Endothelial cell of umbilical vein (primary cell): ENCODE data around the gene NRXN3. TPM values are rescaled to one million over a fixed set of nuclear protein-coding genes. Genes with fewer than 3 reads are reported as not detected.

Experiments used
- BruUV-seq: library from RNA; stranded (reverse); fragments of 400-500 nt; replicated peaks from 2 replicates; lab custom pipeline; 2021; lab: Mats Ljungman, UMichigan
- CTCF ChIA-PET: fragments of 300-600, 350-600 bp; sonication (Branson Sonifier 250); formaldehyde crosslinking; loops from one replicate; lab custom pipeline; 2021; ENCODE audit warnings: antibody characterized with exemption, inconsistent platforms; lab: Charles Lee
- POLR2A ChIA-PET: fragments of 300-600, 350-600 bp; sonication (Branson Sonifier 250); formaldehyde crosslinking; loops from one replicate; lab custom pipeline; 2021; ENCODE audit warnings: antibody characterized with exemption, inconsistent platforms; lab: Charles Lee
- DNase-seq: peaks from one replicate; pipeline ENCODE4 v3.0.0-alpha.2; 2011; ENCODE audit warnings: low read depth, low spot score
- FAIRE-seq: peaks from 2 replicates; lab custom pipeline; 2011; peaks lifted over from hg19 to GRCh38; lab: Jason Lieb, UNC
- H2AFZ ChIP-seq: 2 replicates; pipeline ENCODE4 v1.6.0; 2012; ENCODE audit warnings: low read depth, low read length, control low read depth, inconsistent platforms
- H3K27ac ChIP-seq: 2 replicates; pipeline ENCODE4 v1.5.1; 2011; ENCODE audit warnings: low read depth, mild to moderate bottlenecking, control low read depth, low read length, moderate library complexity; ENCODE audit not compliant: insufficient read depth
- H3K27me3 ChIP-seq, 2 experiments: 2 replicates each; pipeline versions ENCODE4 v1.6.0 to v1.6.1; 2011; ENCODE audit warnings: low read length in 2 of 2, mixed read lengths in 1 of 2; ENCODE audit not compliant: control insufficient read depth in 2 of 2, insufficient read depth in 2 of 2
- H3K36me3 ChIP-seq, 2 experiments: 2 replicates in 1 of 2; 3 replicates in 1 of 2; pipeline ENCODE4 v1.5.1; 2011; ENCODE audit warnings: low read length in 2 of 2, mild to moderate bottlenecking in 1 of 2, moderate library complexity in 1 of 2; ENCODE audit not compliant: control insufficient read depth in 2 of 2, insufficient read depth in 2 of 2; ENCODE audit errors: extremely low read depth in 1 of 2
- H3K4me1 ChIP-seq: 3 replicates; pipeline ENCODE4 v1.5.1; 2011; ENCODE audit warnings: mild to moderate bottlenecking, low read length; ENCODE audit not compliant: control insufficient read depth, insufficient read depth; ENCODE audit errors: extremely low read depth
- H3K4me2 ChIP-seq: 2 replicates; pipeline ENCODE4 v1.6.1; 2011; ENCODE audit warnings: low read length, control low read depth, mixed read lengths; ENCODE audit not compliant: insufficient read depth
- H3K4me3 ChIP-seq, 3 experiments: fragments of 200-600 bp in 1 of 3; sonication (generic), shearing (Covaris generic) in 1 of 3; replicated peaks in 1 of 3; 2 replicates each; pipeline ENCODE4 v1.5.1; 2011 to 2016; ENCODE audit warnings: control low read depth in 3 of 3, low read length in 3 of 3, mild to moderate bottlenecking in 2 of 3, inconsistent platforms in 1 of 3, low read depth in 1 of 3, moderate library complexity in 1 of 3; ENCODE audit not compliant: insufficient read depth in 1 of 3
- H3K79me2 ChIP-seq: 2 replicates; pipeline ENCODE4 v1.6.0; 2012; ENCODE audit warnings: low read length, inconsistent platforms; ENCODE audit not compliant: control insufficient read depth, insufficient read depth
- H3K9ac ChIP-seq: replicated peaks from 2 replicates; pipeline ENCODE3; 2011; ENCODE audit warnings: low read length, control low read depth; ENCODE audit not compliant: insufficient read depth; ENCODE audit errors: extremely low read depth
- H3K9me1 ChIP-seq: replicated peaks from 3 replicates; pipeline ENCODE4 v1.6.0; 2011; ENCODE audit warnings: mild to moderate bottlenecking, low read length; ENCODE audit not compliant: control insufficient read depth, insufficient read depth; ENCODE audit errors: extremely low read depth
- H3K9me3 ChIP-seq: replicated peaks from 2 replicates; pipeline ENCODE4 v1.5.1; 2012; ENCODE audit warnings: low read length, inconsistent platforms; ENCODE audit not compliant: control insufficient read depth, insufficient read depth
- H4K20me1 ChIP-seq: replicated peaks from 2 replicates; pipeline ENCODE3; 2011; ENCODE audit warnings: mild to moderate bottlenecking, low read length; ENCODE audit not compliant: control insufficient read depth, insufficient read depth; ENCODE audit errors: extremely low read depth
- CTCF ChIP-seq, 2 donors: IDR thresholded peaks; 1 replicate in 1 of 2; 2 replicates in 1 of 2; pipeline ENCODE4 v1.5.1; 2011; ENCODE audit warnings: low read length in 2 of 2, mild to moderate bottlenecking in 2 of 2, moderate library complexity in 2 of 2, control low read depth in 1 of 2, inconsistent platforms in 1 of 2, low read depth in 1 of 2; ENCODE audit not compliant: insufficient read depth in 1 of 2; ENCODE audit errors: extremely low read depth in 1 of 2
- EZH2 ChIP-seq: IDR thresholded peaks from 2 replicates; pipeline ENCODE4 v1.6.1; 2012; ENCODE audit warnings: borderline replicate concordance, low read depth, mild to moderate bottlenecking, moderate library complexity, low read length, inconsistent platforms; ENCODE audit not compliant: severe bottlenecking
- GATA2 ChIP-seq: IDR thresholded peaks from 2 replicates; pipeline ENCODE4 v1.7.0; 2011; ENCODE audit warnings: low read depth, mild to moderate bottlenecking, moderate library complexity, mixed read lengths, low read length; ENCODE audit not compliant: insufficient read length, insufficient read depth
- JUN ChIP-seq: IDR thresholded peaks from 2 replicates; pipeline ENCODE4 v1.6.1; 2011; ENCODE audit warnings: borderline replicate concordance, low read depth; ENCODE audit not compliant: insufficient read length, insufficient read depth
- MAX ChIP-seq: IDR thresholded peaks from 2 replicates; pipeline ENCODE4 v1.6.1; 2011; ENCODE audit not compliant: insufficient read depth, insufficient read length
- POLR2A ChIP-seq: IDR thresholded peaks from 2 replicates; pipeline ENCODE4 v1.6.1; 2012; ENCODE audit warnings: low read depth, mild to moderate bottlenecking, control low read depth, low read length
- POLR2AphosphoS5 ChIP-seq: IDR thresholded peaks from 2 replicates; pipeline ENCODE4 v1.6.1; 2012; ENCODE audit warnings: low read depth, mild to moderate bottlenecking, control low read depth, low read length, moderate library complexity; ENCODE audit not compliant: insufficient read depth
- dilution Hi-C: fragments of 300-500 bp; cut with MboI; formaldehyde crosslinking; loops from one replicate; pipeline ENCODE4 v1.15.0; 2019; ENCODE audit warnings: low sequenced_read_pairs; ENCODE audit not compliant: extremely low pct_ligation_motif_present
- intact Hi-C: fragments of 100-400 bp; cut with micrococcal nuclease; formaldehyde crosslinking; loops from one replicate; pipeline ENCODE4 v1.10.0; 2022
- polyA plus RNA-seq, 4 experiments: library from polyadenylated mRNA; depleted of rRNA in 3 of 4; stranded (reverse) in 3 of 4; unstranded in 1 of 4; fragments of >200 nt; gene quantifications; 2 replicates each; pipeline versions ENCODE4 v1.2.1 to v1.2.3, GENCODE V29; 2011 to 2012; ENCODE audit warnings: missing spikeins in 1 of 4
- total RNA-seq: library from RNA; stranded (reverse); gene quantifications from 2 replicates; pipeline ENCODE4 v1.2.3, GENCODE V29; 2021

The NRXN3 gene
- total and polyA plus RNA-seq, 2 donors (not counting 3 experiments of a cell fraction or from before 2014, with no cell fraction given) = 0.72 to 4.2 TPM

GRCh38 chr14:78805570-78805969 lies 635.4 kb downstream of the NRXN3 start:
- H4K20me1 ChIP-seq = no peaks in the 10 kb centered on the region
- no peaks in the 10 kb centered on the region for H3K79me2 ChIP-seq
- H3K9me3 ChIP-seq = no peaks in the 10 kb centered on the region
- no peaks in the 10 kb centered on the region for H3K36me3 ChIP-seq
- DNase-seq (no peak), FAIRE-seq (no peak)
- H3K4me3 ChIP-seq = no peak overlapping the region
- dilution Hi-C loops (no loop called here), intact Hi-C loops (no loop called here)
- TF ChIP-seq GATA2 (no peak), JUN (no peak), MAX (no peak)
- no peak overlapping the region for H3K27ac ChIP-seq
- H3K9me1 ChIP-seq = no peaks in the 10 kb centered on the region
- no peaks in the 10 kb centered on the region for H3K27me3 ChIP-seq
- no peak overlapping the region for H3K4me2 ChIP-seq
- ChIA-PET CTCF (no interaction called here), POLR2A (no interaction called here)
- BruUV-seq = no TSS peak
- no peaks in the 10 kb centered on the region for H3K4me1 ChIP-seq
- H2AFZ ChIP-seq = no peak overlapping the region
- no peak overlapping the region for H3K9ac ChIP-seq

- Histone ChIP-seq H3K79me2 (no peaks in the 10 kb centered on the region), H3K9me3 (no peaks in the 10 kb centered on the region), H3K4me3 (no peak overlapping the region), H3K27ac (no peak overlapping the region), H3K4me2 (no peak overlapping the region), H2AFZ (no peak overlapping the region), H3K9ac (no peak overlapping the region), H3K27me3 (no peaks in the 10 kb centered on the region), H4K20me1 (no peaks in the 10 kb centered on the region), H3K4me1 (no peaks in the 10 kb centered on the region), H3K36me3 (no peaks in the 10 kb centered on the region), H3K9me1 (no peaks in the 10 kb centered on the region)
- FAIRE-seq = no peak
- BruUV-seq = no TSS peak
- no peak for TF ChIP-seq JUN
- TF ChIP-seq MAX = no peak
- TF ChIP-seq POLR2AphosphoS5 = no peak
- no peak for TF ChIP-seq EZH2
- TF ChIP-seq POLR2A = no peak
- no peak for TF ChIP-seq CTCF (IDR thresholded peaks at IDR 0.05; ENCODE audit: extremely low read depth in 1 of 2, insufficient read depth in 1 of 2, low read depth in 1 of 2, low read length in 2 of 2)
- intact Hi-C loops = no loop called here
- CTCF ChIA-PET = no interaction called here
- DNase-seq = no peak
- POLR2A ChIA-PET = no interaction called here
- dilution Hi-C loops = no loop called here
Measured at GRCh38 chr14:78823035-78823434, 652.9 kb downstream of the NRXN3 start.
